ENCODE results near the gene TRAF6.
"Not testable (repeated sequence)": the region's sequence is repeated elsewhere in the genome, so short reads cannot be mapped to it uniquely, and the experiment has no call there.

The TRAF6 gene

GRCh38 chr11:36492724-36493304 lies 17.3 kb downstream of the TRAF6 start:
- peak; percentile 14 for DNase-seq

- no peak for DNase-seq
Observed at GRCh38 chr11:36490026-36490806, 19.9 kb downstream of the TRAF6 start.

- no peak for DNase-seq
Observed at GRCh38 chr11:36488096-36488495, 22.0 kb downstream of the TRAF6 start.

GRCh38 chr11:36487619-36488018 lies 22.5 kb downstream of the TRAF6 start:
- no peak for DNase-seq

- no peak for DNase-seq
Observed at GRCh38 chr11:36485298-36486002, 24.6 kb downstream of the TRAF6 start.

- DNase-seq, result not testable (repeated sequence)
Observed at GRCh38 chr11:36483042-36483441, 27.0 kb downstream of the TRAF6 start.

- DNase-seq, result no peak
Observed at GRCh38 chr11:36480833-36481232, 29.2 kb downstream of the TRAF6 start.

- DNase-seq, result peak; percentile 67
Observed at GRCh38 chr11:36478700-36479329, 31.3 kb downstream of the TRAF6 start.

GRCh38 chr11:36475192-36475591 lies 34.9 kb downstream of the TRAF6 start:
- DNase-seq, result no peak

- DNase-seq, result no peak
Observed at GRCh38 chr11:36471577-36471976, 38.5 kb downstream of the TRAF6 start.

GRCh38 chr11:36469881-36470802 lies 39.9 kb downstream of the TRAF6 start:
- no peak for DNase-seq

GRCh38 chr11:36469063-36469462 lies 41.0 kb downstream of the TRAF6 start:
- DNase-seq, result peak; percentile 13

- DNase-seq, result no peak
Observed at GRCh38 chr11:36467916-36468315, 42.2 kb downstream of the TRAF6 start.

GRCh38 chr11:36467012-36467411 lies 43.1 kb downstream of the TRAF6 start:
- DNase-seq, result no peak

- no peak for DNase-seq
Observed at GRCh38 chr11:36465449-36466163, 44.5 kb downstream of the TRAF6 start.

- DNase-seq, result no peak
Observed at GRCh38 chr11:36464720-36465119, 45.4 kb downstream of the TRAF6 start.

GRCh38 chr11:36463781-36464180 lies 46.3 kb downstream of the TRAF6 start:
- no peak for DNase-seq

- DNase-seq, result no peak
Observed at GRCh38 chr11:36462321-36462720, 47.8 kb downstream of the TRAF6 start.

- no peak for DNase-seq
Observed at GRCh38 chr11:36460220-36460619, 49.9 kb downstream of the TRAF6 start.

GRCh38 chr11:36459046-36459445 lies 51.0 kb downstream of the TRAF6 start:
- no peak for DNase-seq

GRCh38 chr11:36458129-36458915 lies 51.8 kb downstream of the TRAF6 start:
- no peak for DNase-seq

Data from NCI-H1694 (cell line).